GM12878 (cell line): ENCODE data around the gene RUNX3. TPM values are rescaled to one million over a fixed set of nuclear protein-coding genes. Genes with fewer than 3 reads are reported as not detected.
A peak's percentile ranks its signal among the peaks of the same experiment; 100 is the strongest.

Experiments
- ATF3 ChIP-seq: IDR thresholded peaks from 2 replicates; pipeline ENCODE4 v1.6.1; 2011; ENCODE audit warnings: low read depth, mild to moderate bottlenecking, low read length, moderate library complexity, borderline replicate concordance; ENCODE audit errors: extremely low read depth
- CBFB ChIP-seq: IDR thresholded peaks from 2 replicates; pipeline ENCODE4 v1.6.1; 2016; ENCODE audit warnings: antibody characterized with exemption, low read depth
- CEBPB ChIP-seq, 2 experiments: fragments of 150-350 bp in 1 of 2; IDR thresholded peaks; 2 replicates each; pipeline ENCODE4 v1.6.1; 2012 to 2014; ENCODE audit warnings: low read depth in 2 of 2, low read length in 2 of 2, borderline replicate concordance in 1 of 2, inconsistent platforms in 1 of 2
- E4F1 ChIP-seq: fragments of 450-650 bp; IDR thresholded peaks from 2 replicates; pipeline ENCODE4 v1.6.1; 2018; ENCODE audit warnings: borderline replicate concordance, mild to moderate bottlenecking; ENCODE audit not compliant: partially characterized antibody
- ETV6 ChIP-seq, 2 experiments: fragments of 450-650 bp in 1 of 2; IDR thresholded peaks in 1 of 2; conservative IDR thresholded peaks in 1 of 2; 2 replicates each; pipeline ENCODE4 v1.6.1; 2014; ENCODE audit warnings: antibody characterized with exemption in 1 of 2, borderline replicate concordance in 1 of 2, low read depth in 1 of 2, mild to moderate bottlenecking in 1 of 2, moderate library complexity in 1 of 2
- FOXM1 ChIP-seq: IDR thresholded peaks from 2 replicates; pipeline ENCODE4 v1.6.1; 2012; ENCODE audit warnings: low read depth, mild to moderate bottlenecking, inconsistent platforms, low read length, moderate library complexity
- HDGF ChIP-seq: fragments of 450-650 bp; IDR thresholded peaks from 2 replicates; pipeline ENCODE4 v1.6.1; 2016; ENCODE audit warnings: antibody characterized with exemption
- HSF1 ChIP-seq: fragments of 150-350 bp; IDR thresholded peaks from 2 replicates; pipeline ENCODE4 v1.6.1; 2014; ENCODE audit warnings: mild to moderate bottlenecking, low read depth, low read length
- LARP7 ChIP-seq: fragments of 450-650 bp; IDR thresholded peaks from 2 replicates; pipeline ENCODE4 v1.6.1; 2017; ENCODE audit warnings: mild to moderate bottlenecking
- MYB ChIP-seq: fragments of 150-350 bp; IDR thresholded peaks from 2 replicates; pipeline ENCODE4 v1.6.1; 2014; ENCODE audit warnings: mild to moderate bottlenecking, low read depth, low read length, borderline replicate concordance
- RB1 ChIP-seq: fragments of 450-650 bp; formaldehyde crosslinking; IDR thresholded peaks from 2 replicates; pipeline ENCODE4 v1.6.1; 2017; ENCODE audit warnings: mild to moderate bottlenecking, borderline replicate concordance
- SP1 ChIP-seq: IDR thresholded peaks from one replicate; pipeline ENCODE4 v1.6.1; 2011; ENCODE audit warnings: low read depth, low read length
- SREBF1 ChIP-seq: IDR thresholded peaks from 2 replicates; pipeline ENCODE4 v1.6.1; 2012; ENCODE audit warnings: mild to moderate bottlenecking, low read length
- STAT1 ChIP-seq: fragments of 450-650 bp; conservative IDR thresholded peaks from 2 replicates; pipeline ENCODE4 v1.6.1; 2014; ENCODE audit warnings: antibody characterized with exemption, mild to moderate bottlenecking
- TBL1XR1 ChIP-seq: IDR thresholded peaks from 2 replicates; pipeline ENCODE4 v1.6.1; 2012; ENCODE audit warnings: low read depth, low read length, improper control_type of control experiment
- TCF12 ChIP-seq: IDR thresholded peaks from 2 replicates; pipeline ENCODE4 v1.6.1; 2011; ENCODE audit warnings: low read depth, mild to moderate bottlenecking, low read length
- YY1 ChIP-seq: IDR thresholded peaks from 2 replicates; pipeline ENCODE4 v1.6.1; 2011; ENCODE audit warnings: low read depth, mild to moderate bottlenecking, low read length
- ZBED1 ChIP-seq: IDR thresholded peaks from 2 replicates; pipeline ENCODE4 v1.6.1; 2016; ENCODE audit warnings: borderline replicate concordance
- ZNF384 ChIP-seq: IDR thresholded peaks from 2 replicates; pipeline ENCODE4 v1.6.1; 2012; ENCODE audit warnings: low read depth, mild to moderate bottlenecking, low read length, improper control_type of control experiment, borderline replicate concordance
- ZSCAN29 ChIP-seq: fragments of 450-650 bp; IDR thresholded peaks from 2 replicates; pipeline ENCODE4 v1.6.1; 2017; ENCODE audit warnings: mild to moderate bottlenecking, moderate library complexity
- polyA plus RNA-seq, 11 experiments: library from polyadenylated mRNA; depleted of rRNA in 4 of 11; unstranded in 6 of 11; stranded (reverse) in 5 of 11; fragments of >200 nt; fragmentation: Nextera tagmentation in 4 of 11; fragmentation: Illumina TruSeq in 1 of 11; extraction: Ambion mirVana in 4 of 11; extraction: Trizol in 1 of 11; gene quantifications; 1 replicate in 1 of 11; 2 replicates in 10 of 11; pipeline versions ENCODE4 v1.2.1 to v1.2.3, GENCODE V29; 2011 to 2016; ENCODE audit warnings: inconsistent platforms in 2 of 11, missing spikeins in 2 of 11, low read depth in 1 of 11
- total RNA-seq, 4 experiments: library from RNA; depleted of rRNA in 3 of 4; stranded (reverse); fragments of >200 nt in 3 of 4; fragmentation: Illumina TruSeq in 1 of 4; extraction: Trizol in 1 of 4; gene quantifications; 2 replicates each; pipeline versions ENCODE4 v1.2.1 to v1.2.3, GENCODE V29; 2013 to 2021
- TF ChIP-seq, protein P1 (sequence below): fragments of 450-650 bp; IDR thresholded peaks from 2 replicates; pipeline ENCODE4 v1.6.1; 2017; ENCODE audit warnings: mild to moderate bottlenecking, moderate library complexity
- TF ChIP-seq, protein P2 (sequence below): IDR thresholded peaks from 2 replicates; pipeline ENCODE4 v1.6.1; 2012; ENCODE audit warnings: low read length, inconsistent platforms

RUNX3 gene
- total and polyA plus RNA-seq, 10 of the 15 experiments (the other 5 are each of a cell fraction or from before 2014, with no cell fraction given), result 19.0 to 151 (median 31.4) TPM

DNA sequence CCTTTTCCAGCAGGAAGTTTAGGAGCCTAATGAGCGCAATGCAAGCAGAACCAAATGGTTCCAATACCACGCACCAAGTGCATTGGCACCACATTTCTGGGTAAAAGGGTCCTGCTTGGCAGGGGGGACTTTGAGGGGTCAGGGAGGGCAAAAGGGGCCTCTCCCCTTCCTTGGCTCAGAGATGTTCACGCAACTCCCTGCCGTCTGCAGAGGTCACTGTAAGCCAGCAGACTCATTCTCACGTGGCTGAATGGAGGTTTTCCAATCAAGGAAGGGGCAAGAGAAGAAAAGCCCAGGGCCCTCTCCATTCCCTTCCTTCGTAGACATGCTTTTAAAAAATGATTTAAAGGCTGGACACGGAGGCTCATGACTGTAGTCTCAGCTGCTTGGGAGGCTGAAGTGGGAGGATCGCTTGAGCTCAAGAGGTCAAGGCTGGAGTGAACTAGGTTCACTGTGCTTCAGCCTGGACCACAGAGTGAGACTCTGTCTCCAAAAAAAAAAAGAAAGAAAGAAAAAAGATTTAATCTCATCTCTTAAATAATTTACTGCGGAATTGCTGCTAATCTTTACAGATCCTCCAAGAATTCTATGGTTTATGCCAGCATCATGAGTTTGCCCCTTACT lies 80.3 kb downstream of the RUNX3 start (continued):
- TF ChIP-seq E4F1 (no peak), CBFB (no peak), SP1 (no peak), RB1 (no peak), ATF3 (no peak), ZBED1 (no peak), FOXM1 (no peak), TBL1XR1 (no peak), LARP7 (no peak), TCF12 (no peak), ETV6 (conservative IDR thresholded peaks at IDR 0.05 in 1 of 2, IDR thresholded peaks at IDR 0.05 in 1 of 2; ENCODE audit: borderline replicate concordance in 1 of 2, low read depth in 1 of 2) (no peak), STAT1 (no peak), ZSCAN29 (no peak), SREBF1 (no peak), HDGF (0 out of 2 replicates have a peak, but pooled peaks have one; percentile 42), MYB (no peak), CEBPB (IDR thresholded peaks at IDR 0.05; ENCODE audit: borderline replicate concordance in 1 of 2, low read depth in 2 of 2, low read length in 2 of 2) (no peak), ZNF384 (no peak), YY1 (0 out of 2 replicates have a peak, but pooled peaks have one; percentile 32), HSF1 (no peak)
- TF ChIP-seq, protein P1, sequence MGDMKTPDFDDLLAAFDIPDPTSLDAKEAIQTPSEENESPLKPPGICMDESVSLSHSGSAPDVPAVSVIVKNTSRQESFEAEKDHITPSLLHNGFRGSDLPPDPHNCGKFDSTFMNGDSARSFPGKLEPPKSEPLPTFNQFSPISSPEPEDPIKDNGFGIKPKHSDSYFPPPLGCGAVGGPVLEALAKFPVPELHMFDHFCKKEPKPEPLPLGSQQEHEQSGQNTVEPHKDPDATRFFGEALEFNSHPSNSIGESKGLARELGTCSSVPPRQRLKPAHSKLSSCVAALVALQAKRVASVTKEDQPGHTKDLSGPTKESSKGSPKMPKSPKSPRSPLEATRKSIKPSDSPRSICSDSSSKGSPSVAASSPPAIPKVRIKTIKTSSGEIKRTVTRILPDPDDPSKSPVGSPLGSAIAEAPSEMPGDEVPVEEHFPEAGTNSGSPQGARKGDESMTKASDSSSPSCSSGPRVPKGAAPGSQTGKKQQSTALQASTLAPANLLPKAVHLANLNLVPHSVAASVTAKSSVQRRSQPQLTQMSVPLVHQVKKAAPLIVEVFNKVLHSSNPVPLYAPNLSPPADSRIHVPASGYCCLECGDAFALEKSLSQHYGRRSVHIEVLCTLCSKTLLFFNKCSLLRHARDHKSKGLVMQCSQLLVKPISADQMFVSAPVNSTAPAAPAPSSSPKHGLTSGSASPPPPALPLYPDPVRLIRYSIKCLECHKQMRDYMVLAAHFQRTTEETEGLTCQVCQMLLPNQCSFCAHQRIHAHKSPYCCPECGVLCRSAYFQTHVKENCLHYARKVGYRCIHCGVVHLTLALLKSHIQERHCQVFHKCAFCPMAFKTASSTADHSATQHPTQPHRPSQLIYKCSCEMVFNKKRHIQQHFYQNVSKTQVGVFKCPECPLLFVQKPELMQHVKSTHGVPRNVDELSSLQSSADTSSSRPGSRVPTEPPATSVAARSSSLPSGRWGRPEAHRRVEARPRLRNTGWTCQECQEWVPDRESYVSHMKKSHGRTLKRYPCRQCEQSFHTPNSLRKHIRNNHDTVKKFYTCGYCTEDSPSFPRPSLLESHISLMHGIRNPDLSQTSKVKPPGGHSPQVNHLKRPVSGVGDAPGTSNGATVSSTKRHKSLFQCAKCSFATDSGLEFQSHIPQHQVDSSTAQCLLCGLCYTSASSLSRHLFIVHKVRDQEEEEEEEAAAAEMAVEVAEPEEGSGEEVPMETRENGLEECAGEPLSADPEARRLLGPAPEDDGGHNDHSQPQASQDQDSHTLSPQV, result no peak
- TF ChIP-seq, protein P2, sequence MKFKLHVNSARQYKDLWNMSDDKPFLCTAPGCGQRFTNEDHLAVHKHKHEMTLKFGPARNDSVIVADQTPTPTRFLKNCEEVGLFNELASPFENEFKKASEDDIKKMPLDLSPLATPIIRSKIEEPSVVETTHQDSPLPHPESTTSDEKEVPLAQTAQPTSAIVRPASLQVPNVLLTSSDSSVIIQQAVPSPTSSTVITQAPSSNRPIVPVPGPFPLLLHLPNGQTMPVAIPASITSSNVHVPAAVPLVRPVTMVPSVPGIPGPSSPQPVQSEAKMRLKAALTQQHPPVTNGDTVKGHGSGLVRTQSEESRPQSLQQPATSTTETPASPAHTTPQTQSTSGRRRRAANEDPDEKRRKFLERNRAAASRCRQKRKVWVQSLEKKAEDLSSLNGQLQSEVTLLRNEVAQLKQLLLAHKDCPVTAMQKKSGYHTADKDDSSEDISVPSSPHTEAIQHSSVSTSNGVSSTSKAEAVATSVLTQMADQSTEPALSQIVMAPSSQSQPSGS, result no peak
